ENCODE results near the gene GSAP. TPM values are rescaled to one million over a fixed set of nuclear protein-coding genes. Genes with fewer than 3 reads are reported as not detected.

GSAP gene
- total and polyA plus RNA-seq, 9 of the 15 experiments (the other 6 are each of a cell fraction or from before 2014, with no cell fraction given), result 0.13 TPM; not detected in 8

DNA sequence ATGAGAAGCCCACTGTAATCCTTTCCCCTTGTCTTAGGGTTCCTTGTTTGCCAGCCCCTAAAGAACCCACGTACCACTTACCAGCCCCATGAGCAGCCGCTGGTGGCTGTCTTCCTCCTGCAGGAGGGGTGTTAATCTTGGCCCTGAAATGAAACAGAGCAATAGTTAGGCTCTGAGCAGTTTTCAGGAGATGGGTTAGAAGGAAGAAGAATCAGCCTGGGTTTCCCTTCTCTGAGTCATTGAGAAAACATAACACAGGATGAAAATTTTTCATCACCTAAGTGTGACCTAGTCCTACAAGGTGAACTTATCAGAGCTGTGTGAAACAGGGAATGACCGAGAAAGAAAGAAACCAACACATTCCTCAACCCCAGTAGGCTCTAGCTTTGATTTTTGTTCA is 90.0 kb downstream of the GSAP start:
- Histone ChIP-seq H3K4me2 (ENCODE audit: insufficient read depth, low read length) (no peak overlapping the region), H3K79me2 (ENCODE audit: control insufficient read depth, insufficient read depth, low read length) (no peaks in the 10 kb centered on the region), H3K9ac (ENCODE audit: insufficient read depth in 1 of 2, low read depth in 2 of 2, low read length in 2 of 2) (no peak overlapping the region), H3K4me3 (no peak overlapping the region), H4K20me1 (replicated peaks; ENCODE audit: control insufficient read depth, insufficient read depth, low read length) (no peaks in the 10 kb centered on the region), H2AFZ (ENCODE audit: low read depth, low read length) (no peak overlapping the region), H3K27ac (ENCODE audit: extremely low read depth, low read depth, low read length) (no peak overlapping the region), H3K27me3 (ENCODE audit: control insufficient read depth in 2 of 2, insufficient read depth in 2 of 2, low read length in 2 of 2) (peaks cover 9 to 15% of the 10 kb centered on the region in 2 experiments; a peak in 4 of 5 replicates), H3K9me3 (replicated peaks; ENCODE audit: control insufficient read depth, insufficient read depth, low read depth, low read length) (no peaks in the 10 kb centered on the region), H3K4me1 (replicated peaks in 1 of 2; ENCODE audit: control insufficient read depth in 2 of 2, insufficient read depth in 2 of 2, low read length in 2 of 2) (no peaks in the 10 kb centered on the region), H3K9me1 (ENCODE audit: control insufficient read depth, insufficient read depth, low read length) (no peaks in the 10 kb centered on the region), H3K36me3 (ENCODE audit: control insufficient read depth, insufficient read depth, low read length) (no peaks in the 10 kb centered on the region)
- FAIRE-seq (no peak), ATAC-seq (no peak), DNase-seq (ENCODE audit: extremely low read depth in 1 of 4, low spot score in 3 of 4) (no peak)
- in situ Hi-C loops (cut with MboI) (no loop called here), intact Hi-C loops (cut with micrococcal nuclease) (no loop called here)
- POLR2A ChIA-PET, result no interaction called here
- WGBS (ENCODE audit: insufficient coverage, low coverage, missing lambda C conversion rate), result 5% methylated on average over 3 of the region's 3 CpGs
- BruUV-seq (replicated peaks), result no TSS peak
- CTCF ChIA-PET (ENCODE audit: low intra/inter-chr PET ratio), result no interaction called here
- TF ChIP-seq, protein P1, sequence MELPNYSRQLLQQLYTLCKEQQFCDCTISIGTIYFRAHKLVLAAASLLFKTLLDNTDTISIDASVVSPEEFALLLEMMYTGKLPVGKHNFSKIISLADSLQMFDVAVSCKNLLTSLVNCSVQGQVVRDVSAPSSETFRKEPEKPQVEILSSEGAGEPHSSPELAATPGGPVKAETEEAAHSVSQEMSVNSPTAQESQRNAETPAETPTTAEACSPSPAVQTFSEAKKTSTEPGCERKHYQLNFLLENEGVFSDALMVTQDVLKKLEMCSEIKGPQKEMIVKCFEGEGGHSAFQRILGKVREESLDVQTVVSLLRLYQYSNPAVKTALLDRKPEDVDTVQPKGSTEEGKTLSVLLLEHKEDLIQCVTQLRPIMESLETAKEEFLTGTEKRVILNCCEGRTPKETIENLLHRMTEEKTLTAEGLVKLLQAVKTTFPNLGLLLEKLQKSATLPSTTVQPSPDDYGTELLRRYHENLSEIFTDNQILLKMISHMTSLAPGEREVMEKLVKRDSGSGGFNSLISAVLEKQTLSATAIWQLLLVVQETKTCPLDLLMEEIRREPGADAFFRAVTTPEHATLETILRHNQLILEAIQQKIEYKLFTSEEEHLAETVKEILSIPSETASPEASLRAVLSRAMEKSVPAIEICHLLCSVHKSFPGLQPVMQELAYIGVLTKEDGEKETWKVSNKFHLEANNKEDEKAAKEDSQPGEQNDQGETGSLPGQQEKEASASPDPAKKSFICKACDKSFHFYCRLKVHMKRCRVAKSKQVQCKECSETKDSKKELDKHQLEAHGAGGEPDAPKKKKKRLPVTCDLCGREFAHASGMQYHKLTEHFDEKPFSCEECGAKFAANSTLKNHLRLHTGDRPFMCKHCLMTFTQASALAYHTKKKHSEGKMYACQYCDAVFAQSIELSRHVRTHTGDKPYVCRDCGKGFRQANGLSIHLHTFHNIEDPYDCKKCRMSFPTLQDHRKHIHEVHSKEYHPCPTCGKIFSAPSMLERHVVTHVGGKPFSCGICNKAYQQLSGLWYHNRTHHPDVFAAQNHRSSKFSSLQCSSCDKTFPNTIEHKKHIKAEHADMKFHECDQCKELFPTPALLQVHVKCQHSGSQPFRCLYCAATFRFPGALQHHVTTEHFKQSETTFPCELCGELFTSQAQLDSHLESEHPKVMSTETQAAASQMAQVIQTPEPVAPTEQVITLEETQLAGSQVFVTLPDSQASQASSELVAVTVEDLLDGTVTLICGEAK (IDR thresholded peaks at IDR 0.05), result no peak
- TF ChIP-seq, protein P1 (CRISPR knock-in tag; IDR thresholded peaks at IDR 0.05), result no peak
- TF ChIP-seq FOXM1 (IDR thresholded peaks at IDR 0.05; ENCODE audit: low read depth), result no peak
- TF ChIP-seq FOXM1 (CRISPR knock-in tag; IDR thresholded peaks at IDR 0.05; ENCODE audit: low read depth), result no peak
- TF ChIP-seq, protein P2, sequence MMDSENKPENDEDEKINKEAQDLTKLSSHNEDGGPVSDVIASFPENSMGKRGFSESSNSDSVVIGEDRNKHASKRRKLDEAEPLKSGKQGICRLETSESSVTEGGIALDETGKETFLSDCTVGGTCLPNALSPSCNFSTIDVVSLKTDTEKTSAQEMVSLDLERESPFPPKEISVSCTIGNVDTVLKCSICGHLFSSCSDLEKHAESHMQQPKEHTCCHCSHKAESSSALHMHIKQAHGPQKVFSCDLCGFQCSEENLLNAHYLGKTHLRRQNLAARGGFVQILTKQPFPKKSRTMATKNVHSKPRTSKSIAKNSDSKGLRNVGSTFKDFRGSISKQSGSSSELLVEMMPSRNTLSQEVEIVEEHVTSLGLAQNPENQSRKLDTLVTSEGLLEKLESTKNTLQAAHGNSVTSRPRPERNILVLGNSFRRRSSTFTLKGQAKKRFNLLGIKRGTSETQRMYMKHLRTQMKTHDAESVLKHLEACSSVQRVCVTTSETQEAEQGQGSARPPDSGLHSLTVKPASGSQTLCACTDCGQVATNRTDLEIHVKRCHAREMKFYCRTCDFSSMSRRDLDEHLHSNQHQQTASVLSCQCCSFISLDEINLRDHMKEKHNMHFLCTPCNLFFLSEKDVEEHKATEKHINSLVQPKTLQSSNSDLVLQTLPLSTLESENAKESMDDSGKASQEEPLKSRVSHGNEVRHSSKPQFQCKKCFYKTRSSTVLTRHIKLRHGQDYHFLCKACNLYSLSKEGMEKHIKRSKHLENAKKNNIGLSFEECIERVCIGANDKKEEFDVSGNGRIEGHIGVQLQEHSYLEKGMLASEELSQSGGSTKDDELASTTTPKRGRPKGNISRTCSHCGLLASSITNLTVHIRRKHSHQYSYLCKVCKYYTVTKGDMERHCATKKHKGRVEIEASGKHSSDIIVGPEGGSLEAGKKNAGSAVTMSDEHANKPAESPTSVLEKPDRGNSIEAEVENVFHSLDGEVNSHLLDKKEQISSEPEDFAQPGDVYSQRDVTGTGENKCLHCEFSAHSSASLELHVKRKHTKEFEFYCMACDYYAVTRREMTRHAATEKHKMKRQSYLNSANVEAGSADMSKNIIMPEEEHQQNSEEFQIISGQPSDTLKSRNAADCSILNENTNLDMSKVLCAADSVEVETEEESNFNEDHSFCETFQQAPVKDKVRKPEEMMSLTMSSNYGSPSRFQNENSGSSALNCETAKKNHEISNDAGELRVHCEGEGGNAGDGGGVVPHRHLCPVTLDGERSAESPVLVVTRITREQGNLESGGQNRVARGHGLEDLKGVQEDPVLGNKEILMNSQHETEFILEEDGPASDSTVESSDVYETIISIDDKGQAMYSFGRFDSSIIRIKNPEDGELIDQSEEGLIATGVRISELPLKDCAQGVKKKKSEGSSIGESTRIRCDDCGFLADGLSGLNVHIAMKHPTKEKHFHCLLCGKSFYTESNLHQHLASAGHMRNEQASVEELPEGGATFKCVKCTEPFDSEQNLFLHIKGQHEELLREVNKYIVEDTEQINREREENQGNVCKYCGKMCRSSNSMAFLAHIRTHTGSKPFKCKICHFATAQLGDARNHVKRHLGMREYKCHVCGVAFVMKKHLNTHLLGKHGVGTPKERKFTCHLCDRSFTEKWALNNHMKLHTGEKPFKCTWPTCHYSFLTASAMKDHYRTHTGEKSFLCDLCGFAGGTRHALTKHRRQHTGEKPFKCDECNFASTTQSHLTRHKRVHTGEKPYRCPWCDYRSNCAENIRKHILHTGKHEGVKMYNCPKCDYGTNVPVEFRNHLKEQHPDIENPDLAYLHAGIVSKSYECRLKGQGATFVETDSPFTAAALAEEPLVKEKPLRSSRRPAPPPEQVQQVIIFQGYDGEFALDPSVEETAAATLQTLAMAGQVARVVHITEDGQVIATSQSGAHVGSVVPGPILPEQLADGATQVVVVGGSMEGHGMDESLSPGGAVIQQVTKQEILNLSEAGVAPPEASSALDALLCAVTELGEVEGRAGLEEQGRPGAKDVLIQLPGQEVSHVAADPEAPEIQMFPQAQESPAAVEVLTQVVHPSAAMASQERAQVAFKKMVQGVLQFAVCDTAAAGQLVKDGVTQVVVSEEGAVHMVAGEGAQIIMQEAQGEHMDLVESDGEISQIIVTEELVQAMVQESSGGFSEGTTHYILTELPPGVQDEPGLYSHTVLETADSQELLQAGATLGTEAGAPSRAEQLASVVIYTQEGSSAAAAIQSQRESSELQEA (IDR thresholded peaks at IDR 0.05; ENCODE audit: low read depth), result no peak
- TF ChIP-seq NFYB (IDR thresholded peaks at IDR 0.05; ENCODE audit: extremely low read depth, insufficient read length), result no peak
